PFSK-1 (cell line): ENCODE measurements around the gene TERT.

Source experiments
- FOXP2 ChIP-seq: optimal IDR thresholded peaks from 2 replicates; pipeline ENCODE3; 2011; ENCODE audit warnings: borderline replicate concordance, control low read depth, inconsistent platforms; ENCODE audit not compliant: insufficient read depth; ENCODE audit errors: extremely low read length, extremely low read depth
- POLR2AphosphoS5 ChIP-seq: IDR thresholded peaks from 2 replicates; pipeline ENCODE4 v1.6.1; 2012; ENCODE audit warnings: low read depth, mild to moderate bottlenecking, control low read depth, low read length, moderate library complexity
- REST ChIP-seq, 2 experiments: IDR thresholded peaks; 2 replicates each; pipeline versions ENCODE4 v1.6.1 to v1.8.0; 2011 to 2012; ENCODE audit warnings: low read depth in 2 of 2, low read length in 2 of 2, control low read depth in 1 of 2, inconsistent platforms in 1 of 2, mild to moderate bottlenecking in 1 of 2, moderate library complexity in 1 of 2; ENCODE audit not compliant: insufficient read depth in 1 of 2
- SIN3A ChIP-seq: IDR thresholded peaks from 2 replicates; pipeline ENCODE4 v1.6.1; 2012; ENCODE audit warnings: mild to moderate bottlenecking, low read length, moderate library complexity, borderline replicate concordance; ENCODE audit not compliant: insufficient read depth
- TAF1 ChIP-seq: IDR thresholded peaks from 2 replicates; pipeline ENCODE4 v1.6.1; 2012; ENCODE audit warnings: low read length, control low read depth, borderline replicate concordance; ENCODE audit not compliant: insufficient read depth

The TERT gene

DNA sequence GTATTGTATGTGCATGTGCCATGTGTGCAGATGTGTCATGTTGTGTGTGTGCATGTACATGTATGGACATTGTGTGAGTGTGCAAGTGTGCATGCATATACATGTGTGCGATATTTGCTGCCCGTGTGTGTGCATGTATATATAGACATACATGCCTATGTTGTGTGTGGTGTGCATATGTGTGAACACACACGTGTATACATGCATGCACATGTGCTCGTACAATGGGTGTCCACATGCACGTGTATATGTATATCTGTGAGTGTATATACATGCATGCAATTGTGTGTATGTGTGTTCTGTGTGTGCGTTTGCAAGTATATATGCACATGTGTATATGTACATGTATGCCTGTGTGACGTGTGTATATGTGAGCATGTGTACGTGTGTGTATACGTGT, 72.7 kb downstream of the TERT start:
- TF ChIP-seq REST (IDR thresholded peaks at IDR 0.05; ENCODE audit: insufficient read depth in 1 of 2, low read depth in 2 of 2, low read length in 2 of 2) (no peak), POLR2AphosphoS5 (no peak), FOXP2 (no peak), TAF1 (no peak), SIN3A (no peak)

DNA sequence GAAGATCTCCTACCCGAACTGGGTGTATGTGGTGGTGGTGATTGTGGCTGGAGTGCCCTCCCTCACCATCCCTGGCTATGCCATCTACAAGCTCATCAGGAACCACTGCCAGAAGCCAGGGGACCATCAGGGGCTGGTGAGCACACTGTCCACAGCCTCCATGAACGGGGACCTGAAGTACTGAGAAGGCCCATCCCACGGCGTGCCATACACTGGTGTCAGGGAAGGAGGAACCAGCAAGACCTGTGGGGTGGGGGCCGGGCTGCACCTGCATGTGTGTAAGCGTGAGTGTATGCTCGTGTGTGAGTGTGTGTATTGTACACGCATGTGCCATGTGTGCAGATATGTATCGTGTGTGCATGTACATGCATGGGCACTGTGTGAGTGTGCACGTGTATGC, 73.1 kb downstream of the TERT start:
- TF ChIP-seq REST (IDR thresholded peaks at IDR 0.05; ENCODE audit: insufficient read depth in 1 of 2, low read depth in 2 of 2, low read length in 2 of 2) (no peak), TAF1 (no peak), POLR2AphosphoS5 (no peak), FOXP2 (no peak), SIN3A (no peak)

- TF ChIP-seq FOXP2 = no peak
- TF ChIP-seq TAF1 = no peak
These were observed 74.0 kb downstream of the TERT start for GRCh38 chr5:1220831-1221230.

GRCh38 chr5:1220351-1220750, 74.5 kb downstream of the TERT start:
- TF ChIP-seq FOXP2 (no peak), POLR2AphosphoS5 (no peak), REST (IDR thresholded peaks at IDR 0.05; ENCODE audit: insufficient read depth in 1 of 2, low read depth in 2 of 2, low read length in 2 of 2) (no peak), TAF1 (no peak), SIN3A (no peak)

GRCh38 chr5:1219768-1220100, 75.1 kb downstream of the TERT start:
- TF ChIP-seq FOXP2 = no peak
- TF ChIP-seq REST (IDR thresholded peaks at IDR 0.05; ENCODE audit: insufficient read depth in 1 of 2, low read depth in 2 of 2, low read length in 2 of 2) = no peak
- no peak for TF ChIP-seq POLR2AphosphoS5
